GM12878 (cell line): Measurements from ENCODE around the gene CDKN3. TPM values are rescaled to one million over a fixed set of nuclear protein-coding genes. Genes with fewer than 3 reads are reported as not detected.

ENCODE experiments used
- ATAC-seq: fragments of 200-7000 bp; cut with Tn5 transposase; 3 replicates; pipeline ENCODE4 v1.9.1; 2020; ENCODE audit warnings: mild to moderate bottlenecking, moderate library complexity
- BruUV-seq: library from RNA; stranded (reverse); fragments of 400-500 nt; replicated peaks from 2 replicates; lab custom pipeline; 2021; lab: Mats Ljungman, UMichigan
- CTCF ChIA-PET: fragments of 300-600 bp; sonication (Branson Sonifier 250); formaldehyde crosslinking; extraction: SDS; loops from one replicate; lab custom pipeline; 2021; ENCODE audit warnings: inconsistent platforms; lab: Yijun Ruan, JAX
- POLR2A ChIA-PET: fragments of 350-600 bp; formaldehyde crosslinking; extraction: SDS; loops from one replicate; lab custom pipeline; 2021; ENCODE audit warnings: inconsistent platforms; lab: Charles Lee
- RAD21 ChIA-PET: fragments of 300-600 bp; sonication (Branson Sonifier 250); formaldehyde crosslinking; loops from one replicate; lab custom pipeline; 2023; ENCODE audit warnings: antibody characterized with exemption; ENCODE audit not compliant: unreplicated experiment; lab: Charles Lee
- SMC1A ChIA-PET: fragments of 300-600 bp; sonication (Branson Sonifier 250); formaldehyde crosslinking; loops from one replicate; lab custom pipeline; 2023; ENCODE audit not compliant: unreplicated experiment, uncharacterized antibody; lab: Charles Lee
- DNase-seq: peaks from one replicate; pipeline ENCODE4 v3.0.0-alpha.2; 2011; ENCODE audit warnings: low read depth, low spot score
- FAIRE-seq: peaks from 3 replicates; lab custom pipeline; 2011; peaks lifted over from hg19 to GRCh38; lab: Jason Lieb, UNC
- H2AFZ ChIP-seq: 2 replicates; pipeline ENCODE4 v1.6.0; 2011; ENCODE audit warnings: low read depth, low read length, control low read depth; ENCODE audit not compliant: control insufficient read depth
- H3K27ac ChIP-seq: 2 replicates; pipeline ENCODE4 v1.5.1; 2011; ENCODE audit warnings: control low read depth; ENCODE audit not compliant: control insufficient read depth, insufficient read depth
- H3K27me3 ChIP-seq, 2 experiments: replicated peaks in 1 of 2; 2 replicates each; pipeline versions ENCODE4 v1.6.0 to v1.6.1; 2011; ENCODE audit warnings: low read length in 1 of 2; ENCODE audit not compliant: control insufficient read depth in 2 of 2, insufficient read depth in 2 of 2
- H3K36me3 ChIP-seq, 2 experiments: 2 replicates each; pipeline ENCODE4 v1.5.1; 2011; ENCODE audit warnings: low read length in 1 of 2; ENCODE audit not compliant: control insufficient read depth in 2 of 2, insufficient read depth in 2 of 2
- H3K4me1 ChIP-seq: 2 replicates; pipeline ENCODE4 v1.6.1; 2011; ENCODE audit warnings: mild to moderate bottlenecking, low read length, moderate library complexity, mixed read lengths; ENCODE audit not compliant: control insufficient read depth, insufficient read depth
- H3K4me2 ChIP-seq: 2 replicates; pipeline ENCODE4 v1.6.0; 2011; ENCODE audit warnings: control low read depth; ENCODE audit not compliant: control insufficient read depth, insufficient read depth
- H3K4me3 ChIP-seq: fragments of 200-600 bp; sonication (generic); 2 replicates; pipeline ENCODE4 v1.5.1; 2016
- H3K79me2 ChIP-seq: 2 replicates; pipeline ENCODE4 v1.6.0; 2011; ENCODE audit warnings: low read length; ENCODE audit not compliant: control insufficient read depth, insufficient read depth
- H3K9ac ChIP-seq: 2 replicates; pipeline ENCODE4 v1.8.0; 2011; ENCODE audit warnings: low read length, control low read depth, mixed read lengths; ENCODE audit not compliant: control insufficient read depth, insufficient read depth
- H3K9me3 ChIP-seq: replicated peaks from 3 replicates; pipeline ENCODE4 v1.5.1; 2011; ENCODE audit warnings: mild to moderate bottlenecking, low read length; ENCODE audit not compliant: control insufficient read depth, insufficient read depth
- H4K20me1 ChIP-seq: 2 replicates; pipeline ENCODE4 v1.6.0; 2011; ENCODE audit not compliant: control insufficient read depth, insufficient read depth
- CBX3 ChIP-seq: fragments of 200-600 bp; sonication (generic); IDR thresholded peaks from 2 replicates; pipeline ENCODE4 v1.6.1; 2016; ENCODE audit warnings: low read depth, borderline replicate concordance
- EGR1 ChIP-seq, 2 experiments: IDR thresholded peaks; 1 replicate in 1 of 2; 2 replicates in 1 of 2; pipeline ENCODE4 v1.6.1; 2011 to 2012; ENCODE audit warnings: low read depth in 2 of 2, low read length in 2 of 2, borderline replicate concordance in 1 of 2, mild to moderate bottlenecking in 1 of 2, moderate library complexity in 1 of 2
- NBN ChIP-seq: fragments of 450-650 bp; IDR thresholded peaks from 2 replicates; pipeline ENCODE4 v1.6.1; 2016
- POLR2A ChIP-seq: IDR thresholded peaks from 2 replicates; pipeline ENCODE4 v1.6.1; 2011; ENCODE audit warnings: low read depth, mild to moderate bottlenecking, low read length
- RB1 ChIP-seq: fragments of 450-650 bp; formaldehyde crosslinking; IDR thresholded peaks from 2 replicates; pipeline ENCODE4 v1.6.1; 2017; ENCODE audit warnings: mild to moderate bottlenecking, borderline replicate concordance
- RCOR1 ChIP-seq: conservative IDR thresholded peaks from 2 replicates; pipeline ENCODE4 v1.6.1; 2012; ENCODE audit warnings: low read depth, low read length, improper control_type of control experiment
- REST ChIP-seq: IDR thresholded peaks from 2 replicates; pipeline ENCODE4 v1.6.1; 2012; ENCODE audit warnings: mild to moderate bottlenecking, low read depth, low read length
- SUPT20H ChIP-seq: IDR thresholded peaks from 2 replicates; pipeline ENCODE4 v1.6.1; 2011; ENCODE audit warnings: low read depth, mild to moderate bottlenecking, low read length, moderate library complexity, borderline replicate concordance; ENCODE audit not compliant: control insufficient read depth
- WRNIP1 ChIP-seq: IDR thresholded peaks from 2 replicates; pipeline ENCODE4 v1.6.1; 2011; ENCODE audit warnings: low read depth, low read length, improper control_type of control experiment, borderline replicate concordance
- ZBTB11 ChIP-seq: fragments of 450-650 bp; formaldehyde crosslinking; IDR thresholded peaks from 2 replicates; pipeline ENCODE4 v1.5.0; 2022; ENCODE audit warnings: mild to moderate bottlenecking, missing genetic modification characterization
- ZNF207 ChIP-seq: fragments of 450-650 bp; IDR thresholded peaks from 2 replicates; pipeline ENCODE4 v1.6.1; 2014; ENCODE audit warnings: antibody characterized with exemption, mild to moderate bottlenecking, borderline replicate concordance
- in situ Hi-C: fragments of 300-500 bp; cut with MboI; formaldehyde crosslinking; loops from 9 replicates; pipeline ENCODE4 v1.14.3; 2018; ENCODE audit warnings: mixed read lengths
- intact Hi-C: fragments of 100-400 bp; cut with micrococcal nuclease; formaldehyde crosslinking; loops from one replicate; pipeline ENCODE4 v1.14.2; 2022; ENCODE audit not compliant: unreplicated experiment
- polyA plus RNA-seq, 11 experiments: library from polyadenylated mRNA; depleted of rRNA in 4 of 11; unstranded in 6 of 11; stranded (reverse) in 5 of 11; fragments of >200 nt; fragmentation: Nextera tagmentation in 4 of 11; fragmentation: Illumina TruSeq in 1 of 11; extraction: Ambion mirVana in 4 of 11; extraction: Trizol in 1 of 11; gene quantifications; 1 replicate in 1 of 11; 2 replicates in 10 of 11; pipeline versions ENCODE4 v1.2.1 to v1.2.3, GENCODE V29; 2011 to 2016; ENCODE audit warnings: inconsistent platforms in 2 of 11, missing spikeins in 2 of 11, low read depth in 1 of 11
- total RNA-seq, 4 experiments: library from RNA; depleted of rRNA in 3 of 4; stranded (reverse); fragments of >200 nt in 3 of 4; fragmentation: Illumina TruSeq in 1 of 4; extraction: Trizol in 1 of 4; gene quantifications; 2 replicates each; pipeline versions ENCODE4 v1.2.1 to v1.2.3, GENCODE V29; 2013 to 2021

CDKN3 gene
- total and polyA plus RNA-seq, 10 of the 15 experiments (the other 5 are each of a cell fraction or from before 2014, with no cell fraction given), result 54.9 to 197 (median 111) TPM

GRCh38 chr14:54353694-54354093, 43.1 kb upstream of the CDKN3 start (continued):
- TF ChIP-seq EGR1 (IDR thresholded peaks at IDR 0.05; ENCODE audit: borderline replicate concordance in 1 of 2, low read depth in 2 of 2, low read length in 2 of 2) (no peak), ZBTB11 (CRISPR knock-in tag) (no peak), RB1 (no peak)
- TF ChIP-seq, all 136 proteins: peak for 0

GRCh38 chr14:54354096-54354495, 42.7 kb upstream of the CDKN3 start:
- Histone ChIP-seq H3K79me2 (no peaks in the 10 kb centered on the region), H3K36me3 (no peaks in the 10 kb centered on the region), H2AFZ (no peak overlapping the region), H3K27me3 (no peaks in the 10 kb centered on the region), H3K4me3 (no peak overlapping the region), H4K20me1 (no peaks in the 10 kb centered on the region), H3K9ac (no peak overlapping the region), H3K27ac (no peak overlapping the region), H3K4me2 (no peak overlapping the region), H3K9me3 (no peaks in the 10 kb centered on the region; the same call in 2 of the 3 replicates), H3K4me1 (no peaks in the 10 kb centered on the region)
- in situ Hi-C loops (no loop called here), intact Hi-C loops (no loop called here)
- RAD21 ChIA-PET, result no interaction called here
- FAIRE-seq (no peak), ATAC-seq (no peak), DNase-seq (no peak)
- no TSS peak for BruUV-seq
- SMC1A ChIA-PET, result no interaction called here
- no peak for TF ChIP-seq ZNF207
- TF ChIP-seq POLR2A, result no peak
- TF ChIP-seq RCOR1, result no peak
- TF ChIP-seq WRNIP1, result no peak
- TF ChIP-seq REST, result no peak
- TF ChIP-seq CBX3, result no peak
- no peak for TF ChIP-seq SUPT20H
- TF ChIP-seq NBN, result no peak
- CTCF ChIA-PET, result no interaction called here
- POLR2A ChIA-PET, result no interaction called here
